K562 (cell line): ENCODE results near the gene LAMA2. TPM values are rescaled to one million over a fixed set of nuclear protein-coding genes. Genes with fewer than 3 reads are reported as not detected.

ENCODE experiments used
- ATAC-seq: fragments of 200-7000 bp; cut with Tn5 transposase; 3 replicates; pipeline ENCODE4 v1.9.1; 2020; ENCODE audit warnings: moderate library complexity
- BruUV-seq: library from RNA; stranded (reverse); fragments of 400-500 nt; replicated peaks from 2 replicates; lab custom pipeline; 2021; lab: Mats Ljungman, UMichigan
- CTCF ChIA-PET: fragments of 300-600 bp; formaldehyde crosslinking; extraction: SDS; loops from one replicate; lab custom pipeline; 2021; ENCODE audit warnings: low intra/inter-chr PET ratio; lab: Yijun Ruan, JAX
- POLR2A ChIA-PET: fragments of 300-600, 350-650 bp; sonication (Branson Sonifier 250); formaldehyde crosslinking; extraction: SDS; loops from one replicate; lab custom pipeline; 2021; ENCODE audit warnings: antibody characterized with exemption, inconsistent platforms; lab: Yijun Ruan, JAX
- DNase-seq, 4 experiments: peaks; one replicate each; pipeline versions ENCODE4 v3.0.0 to v3.0.0-alpha.2; 2011 to 2018; ENCODE audit warnings: low spot score in 3 of 4, mixed read lengths in 3 of 4; ENCODE audit errors: extremely low read depth in 1 of 4
- FAIRE-seq: peaks from 2 replicates; lab custom pipeline; 2011; peaks lifted over from hg19 to GRCh38; lab: Jason Lieb, UNC
- H2AFZ ChIP-seq: 2 replicates; pipeline ENCODE4 v1.6.0; 2011; ENCODE audit warnings: low read depth, low read length, control low read depth, inconsistent platforms
- H3K27ac ChIP-seq: fragments of 200-600 bp; 3 replicates; pipeline ENCODE4 v1.8.0; 2011; ENCODE audit warnings: low read depth, mild to moderate bottlenecking, control low read depth, inconsistent platforms, low read length, moderate library complexity, mixed read lengths; ENCODE audit errors: extremely low read depth
- H3K27me3 ChIP-seq, 2 experiments: fragments of 300-600 bp in 1 of 2; 2 replicates in 1 of 2; 3 replicates in 1 of 2; pipeline versions ENCODE4 v1.6.0 to v1.8.0; 2011; ENCODE audit warnings: inconsistent platforms in 2 of 2, low read length in 2 of 2, mild to moderate bottlenecking in 1 of 2, mixed read lengths in 1 of 2, moderate library complexity in 1 of 2; ENCODE audit not compliant: control insufficient read depth in 2 of 2, insufficient read depth in 2 of 2
- H3K36me3 ChIP-seq: fragments of 300-600 bp; 3 replicates; pipeline ENCODE4 v1.8.0; 2011; ENCODE audit warnings: mild to moderate bottlenecking, low read length, inconsistent platforms; ENCODE audit not compliant: control insufficient read depth, insufficient read depth
- H3K4me1 ChIP-seq, 2 experiments: fragments of 200-600 bp in 1 of 2; replicated peaks in 1 of 2; 2 replicates in 1 of 2; 3 replicates in 1 of 2; pipeline versions ENCODE4 v1.5.1 to v1.8.0; 2011; ENCODE audit warnings: inconsistent platforms in 2 of 2, low read length in 2 of 2, mild to moderate bottlenecking in 1 of 2, mixed read lengths in 1 of 2, moderate library complexity in 1 of 2; ENCODE audit not compliant: control insufficient read depth in 2 of 2, insufficient read depth in 2 of 2
- H3K4me2 ChIP-seq: 2 replicates; pipeline ENCODE4 v1.6.1; 2011; ENCODE audit warnings: low read length, control low read depth, inconsistent platforms, mixed read lengths; ENCODE audit not compliant: insufficient read depth
- H3K4me3 ChIP-seq: fragments of 200-600 bp; sonication (generic), shearing (Covaris generic); 2 replicates; pipeline ENCODE4 v1.5.1; 2016; ENCODE audit warnings: control low read depth, inconsistent platforms
- H3K79me2 ChIP-seq: fragments of 200-600 bp; 3 replicates; pipeline ENCODE4 v1.8.0; 2011; ENCODE audit warnings: low read length, inconsistent platforms; ENCODE audit not compliant: control insufficient read depth, insufficient read depth
- H3K9ac ChIP-seq, 2 experiments: 2 replicates each; pipeline versions ENCODE4 v1.6.0 to v1.6.1; 2011; ENCODE audit warnings: low read depth in 2 of 2, low read length in 2 of 2, control low read depth in 1 of 2, inconsistent platforms in 1 of 2, mild to moderate bottlenecking in 1 of 2, mixed read lengths in 1 of 2; ENCODE audit not compliant: insufficient read depth in 1 of 2
- H3K9me1 ChIP-seq: one replicate; pipeline ENCODE4 v1.6.0; 2011; ENCODE audit warnings: inconsistent platforms, mild to moderate bottlenecking, low read length, moderate library complexity; ENCODE audit not compliant: control insufficient read depth, insufficient read depth
- H3K9me3 ChIP-seq: replicated peaks from 2 replicates; pipeline ENCODE4 v1.5.1; 2011; ENCODE audit warnings: low read depth, low read length, inconsistent platforms; ENCODE audit not compliant: control insufficient read depth, insufficient read depth
- H4K20me1 ChIP-seq: replicated peaks from 2 replicates; pipeline ENCODE4 v1.6.1; 2011; ENCODE audit warnings: low read length, inconsistent platforms, mixed read lengths; ENCODE audit not compliant: control insufficient read depth, insufficient read depth
- BDP1 ChIP-seq: IDR thresholded peaks from 3 replicates; pipeline ENCODE4 v1.6.1; 2011; ENCODE audit not compliant: insufficient read length, insufficient read depth
- CBX2 ChIP-seq: fragments of 200-600 bp; sonication (generic); IDR thresholded peaks from one replicate; pipeline ENCODE4 v1.6.1; 2012; ENCODE audit warnings: mild to moderate bottlenecking, low read length, inconsistent platforms; ENCODE audit not compliant: insufficient read depth, poor library complexity, severe bottlenecking
- KLF10 ChIP-seq: fragments of 250-450 bp; sonication (Bioruptor Pico); IDR thresholded peaks from 2 replicates; pipeline ENCODE4 v1.6.1; 2021; ENCODE audit warnings: matching md5 sums
- NCOA2 ChIP-seq, 2 experiments: fragments of 450-650 bp; IDR thresholded peaks; 2 replicates each; pipeline ENCODE4 v1.6.1; 2018; ENCODE audit warnings: mild to moderate bottlenecking in 2 of 2, moderate library complexity in 1 of 2; ENCODE audit not compliant: partially characterized antibody in 2 of 2
- SNIP1 ChIP-seq: fragments of 450-650 bp; IDR thresholded peaks from 2 replicates; pipeline ENCODE4 v1.7.1; 2017; ENCODE audit warnings: low read depth, mild to moderate bottlenecking
- ZBTB17 ChIP-seq: fragments of 450-650 bp; formaldehyde crosslinking; IDR thresholded peaks from 2 replicates; pipeline ENCODE4 v1.4.0; 2020; ENCODE audit warnings: mild to moderate bottlenecking
- ZKSCAN3 ChIP-seq: fragments of 250-450 bp; sonication (Bioruptor Pico); IDR thresholded peaks from 2 replicates; pipeline ENCODE4 v1.4.0; 2020
- ZNF347 ChIP-seq: fragments of 450-650 bp; formaldehyde crosslinking; IDR thresholded peaks from 2 replicates; pipeline ENCODE4 v1.4.0; 2020; ENCODE audit warnings: low read depth, mild to moderate bottlenecking, moderate library complexity
- WGBS: fragments of 100-300 bp; shearing (Covaris generic); methylation state at CpG from one replicate; pipeline ENCODE4 v1.1.6; 2016; ENCODE audit warnings: low coverage, mixed read lengths; ENCODE audit not compliant: insufficient coverage; ENCODE audit errors: missing lambda C conversion rate; 5-methylcytosine and 5-hydroxymethylcytosine counted together
- in situ Hi-C: fragments of 300-500 bp; cut with MboI; formaldehyde crosslinking; loops from 4 replicates; pipeline ENCODE4 v1.15.0; 2018; ENCODE audit warnings: inconsistent platforms, mixed read lengths
- intact Hi-C: fragments of 100-400 bp; cut with micrococcal nuclease; formaldehyde crosslinking; loops from 2 replicates; pipeline ENCODE4 v1.14.2; 2022
- polyA plus RNA-seq, 8 experiments: library from polyadenylated mRNA; depleted of rRNA in 4 of 8; stranded (reverse) in 5 of 8; unstranded in 3 of 8; fragments of >200 nt; fragmentation: Nextera tagmentation in 2 of 8; fragmentation: Illumina TruSeq in 1 of 8; extraction: Ambion mirVana in 2 of 8; extraction: Trizol in 1 of 8; gene quantifications; 2 replicates each; pipeline versions ENCODE4 v1.2.1 to v1.2.3, GENCODE V29; 2011 to 2014; ENCODE audit warnings: inconsistent platforms in 1 of 8, missing spikeins in 1 of 8
- total RNA-seq, 7 experiments: library from RNA; depleted of rRNA in 6 of 7; stranded (reverse); fragments of >200 nt in 6 of 7; fragmentation: Illumina TruSeq in 2 of 7; extraction: Trizol in 2 of 7; gene quantifications; 2 replicates each; pipeline versions ENCODE4 v1.2.1 to v1.2.3, GENCODE V29; 2011 to 2021; ENCODE audit warnings: low replicate concordance in 1 of 7
- TF ChIP-seq, protein P1 (sequence below): fragments of 150-350 bp; conservative IDR thresholded peaks from 2 replicates; pipeline ENCODE4 v1.6.1; 2014; ENCODE audit warnings: low read length
- TF ChIP-seq, protein P2 (sequence below): fragments of 450-650 bp; formaldehyde crosslinking; conservative IDR thresholded peaks from 2 replicates; pipeline ENCODE4 v1.4.0; 2022; ENCODE audit warnings: mild to moderate bottlenecking, missing genetic modification characterization
- TF ChIP-seq, protein P3 (sequence below): fragments of 250-450 bp; sonication (Bioruptor Pico); IDR thresholded peaks from 2 replicates; pipeline ENCODE4 v1.8.0; 2021; ENCODE audit warnings: mild to moderate bottlenecking, moderate library complexity
- TF ChIP-seq, protein P4 (sequence below): IDR thresholded peaks from 3 replicates; pipeline ENCODE4 v1.6.1; 2011; ENCODE audit warnings: borderline replicate concordance, mild to moderate bottlenecking, moderate library complexity; ENCODE audit not compliant: insufficient read length; ENCODE audit errors: extremely low read depth

LAMA2 gene
- total and polyA plus RNA-seq, 9 of the 15 experiments (the other 6 are each of a cell fraction or from before 2014, with no cell fraction given) = 0.04 to 1.5 (median 0.36) TPM

DNA sequence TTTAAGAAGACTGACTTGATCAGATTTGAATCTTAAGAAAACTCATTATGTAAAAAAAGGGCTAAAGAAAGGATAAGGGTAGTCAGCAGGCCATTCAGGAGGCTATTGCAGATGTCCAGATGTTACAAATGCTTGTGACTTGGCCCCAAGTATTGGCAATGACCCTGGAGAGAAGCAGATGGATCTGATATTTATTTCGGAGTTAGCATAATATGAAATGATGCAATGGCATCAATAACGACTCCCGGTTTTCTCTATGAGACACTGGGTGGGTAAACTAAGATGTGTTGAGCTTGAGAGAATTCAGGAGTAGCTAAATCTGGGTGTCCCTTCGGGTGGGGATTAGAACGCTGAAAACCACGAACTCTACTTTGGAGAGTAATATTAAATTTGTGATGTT lies 149.7 kb downstream of the LAMA2 start (continued):
- TF ChIP-seq, protein P1, sequence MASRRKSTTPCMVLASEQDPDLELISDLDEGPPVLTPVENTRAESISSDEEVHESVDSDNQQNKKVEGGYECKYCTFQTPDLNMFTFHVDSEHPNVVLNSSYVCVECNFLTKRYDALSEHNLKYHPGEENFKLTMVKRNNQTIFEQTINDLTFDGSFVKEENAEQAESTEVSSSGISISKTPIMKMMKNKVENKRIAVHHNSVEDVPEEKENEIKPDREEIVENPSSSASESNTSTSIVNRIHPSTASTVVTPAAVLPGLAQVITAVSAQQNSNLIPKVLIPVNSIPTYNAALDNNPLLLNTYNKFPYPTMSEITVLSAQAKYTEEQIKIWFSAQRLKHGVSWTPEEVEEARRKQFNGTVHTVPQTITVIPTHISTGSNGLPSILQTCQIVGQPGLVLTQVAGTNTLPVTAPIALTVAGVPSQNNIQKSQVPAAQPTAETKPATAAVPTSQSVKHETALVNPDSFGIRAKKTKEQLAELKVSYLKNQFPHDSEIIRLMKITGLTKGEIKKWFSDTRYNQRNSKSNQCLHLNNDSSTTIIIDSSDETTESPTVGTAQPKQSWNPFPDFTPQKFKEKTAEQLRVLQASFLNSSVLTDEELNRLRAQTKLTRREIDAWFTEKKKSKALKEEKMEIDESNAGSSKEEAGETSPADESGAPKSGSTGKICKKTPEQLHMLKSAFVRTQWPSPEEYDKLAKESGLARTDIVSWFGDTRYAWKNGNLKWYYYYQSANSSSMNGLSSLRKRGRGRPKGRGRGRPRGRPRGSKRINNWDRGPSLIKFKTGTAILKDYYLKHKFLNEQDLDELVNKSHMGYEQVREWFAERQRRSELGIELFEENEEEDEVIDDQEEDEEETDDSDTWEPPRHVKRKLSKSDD = no peak
- TF ChIP-seq SNIP1 = no peak
- TF ChIP-seq, protein P2, sequence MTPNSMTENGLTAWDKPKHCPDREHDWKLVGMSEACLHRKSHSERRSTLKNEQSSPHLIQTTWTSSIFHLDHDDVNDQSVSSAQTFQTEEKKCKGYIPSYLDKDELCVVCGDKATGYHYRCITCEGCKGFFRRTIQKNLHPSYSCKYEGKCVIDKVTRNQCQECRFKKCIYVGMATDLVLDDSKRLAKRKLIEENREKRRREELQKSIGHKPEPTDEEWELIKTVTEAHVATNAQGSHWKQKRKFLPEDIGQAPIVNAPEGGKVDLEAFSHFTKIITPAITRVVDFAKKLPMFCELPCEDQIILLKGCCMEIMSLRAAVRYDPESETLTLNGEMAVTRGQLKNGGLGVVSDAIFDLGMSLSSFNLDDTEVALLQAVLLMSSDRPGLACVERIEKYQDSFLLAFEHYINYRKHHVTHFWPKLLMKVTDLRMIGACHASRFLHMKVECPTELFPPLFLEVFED = no peak
- TF ChIP-seq, protein P3, sequence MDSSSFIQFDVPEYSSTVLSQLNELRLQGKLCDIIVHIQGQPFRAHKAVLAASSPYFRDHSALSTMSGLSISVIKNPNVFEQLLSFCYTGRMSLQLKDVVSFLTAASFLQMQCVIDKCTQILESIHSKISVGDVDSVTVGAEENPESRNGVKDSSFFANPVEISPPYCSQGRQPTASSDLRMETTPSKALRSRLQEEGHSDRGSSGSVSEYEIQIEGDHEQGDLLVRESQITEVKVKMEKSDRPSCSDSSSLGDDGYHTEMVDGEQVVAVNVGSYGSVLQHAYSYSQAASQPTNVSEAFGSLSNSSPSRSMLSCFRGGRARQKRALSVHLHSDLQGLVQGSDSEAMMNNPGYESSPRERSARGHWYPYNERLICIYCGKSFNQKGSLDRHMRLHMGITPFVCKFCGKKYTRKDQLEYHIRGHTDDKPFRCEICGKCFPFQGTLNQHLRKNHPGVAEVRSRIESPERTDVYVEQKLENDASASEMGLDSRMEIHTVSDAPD (CRISPR knock-in tag) = no peak

DNA sequence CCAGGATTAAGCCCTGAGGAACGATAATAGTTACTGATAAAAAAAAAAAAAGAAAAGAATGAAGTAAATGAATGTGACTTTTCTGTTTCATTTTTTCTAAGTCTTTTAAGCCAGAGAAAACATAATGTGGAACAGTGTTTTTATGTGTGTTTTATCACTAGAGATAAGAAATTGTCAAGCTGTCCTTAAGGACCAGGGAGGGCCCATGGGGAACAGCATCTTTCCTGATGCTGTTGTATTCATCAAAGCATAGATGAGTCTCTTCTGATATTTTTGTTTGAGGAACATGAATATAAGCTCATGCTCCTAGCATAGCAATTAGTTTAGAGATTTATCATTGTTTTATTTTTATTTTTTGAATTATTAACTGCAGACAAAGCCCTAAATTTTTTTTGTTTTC lies 150.2 kb downstream of the LAMA2 start:
- in situ Hi-C loops (no loop called here), intact Hi-C loops (no loop called here)
- no peaks in the 10 kb centered on the region for H3K79me2 ChIP-seq
- no peak overlapping the region for H3K27ac ChIP-seq
- no peaks in the 10 kb centered on the region for H3K4me1 ChIP-seq
- no peak overlapping the region for H3K9ac ChIP-seq
- no peaks in the 10 kb centered on the region for H3K27me3 ChIP-seq
- CTCF ChIA-PET = no interaction called here
- H4K20me1 ChIP-seq = no peaks in the 10 kb centered on the region
- H2AFZ ChIP-seq = no peak overlapping the region
- FAIRE-seq (no peak), DNase-seq (no peak), ATAC-seq (no peak)
- POLR2A ChIA-PET = interaction anchor here (0.7 kb wide), 1 partner anchor 130 kb away, joined by 3 read pairs; no protein-coding TSS in a partner anchor
- WGBS = 0% methylated on average over 1 of the region's 1 CpG
- H3K4me3 ChIP-seq = no peak overlapping the region
- no peaks in the 10 kb centered on the region for H3K9me3 ChIP-seq
- no peaks in the 10 kb centered on the region for H3K9me1 ChIP-seq
- no peaks in the 10 kb centered on the region for H3K36me3 ChIP-seq
- H3K4me2 ChIP-seq = no peak overlapping the region
- no TSS peak for BruUV-seq
- no peak for TF ChIP-seq NCOA2 (IDR thresholded peaks at IDR 0.05; ENCODE audit: partially characterized antibody in 2 of 2)
- TF ChIP-seq ZKSCAN3 (CRISPR knock-in tag) = no peak
- no peak for TF ChIP-seq BDP1
- no peak for TF ChIP-seq KLF10 (CRISPR knock-in tag)
- no peak for TF ChIP-seq ZNF347
- TF ChIP-seq, protein P4, sequence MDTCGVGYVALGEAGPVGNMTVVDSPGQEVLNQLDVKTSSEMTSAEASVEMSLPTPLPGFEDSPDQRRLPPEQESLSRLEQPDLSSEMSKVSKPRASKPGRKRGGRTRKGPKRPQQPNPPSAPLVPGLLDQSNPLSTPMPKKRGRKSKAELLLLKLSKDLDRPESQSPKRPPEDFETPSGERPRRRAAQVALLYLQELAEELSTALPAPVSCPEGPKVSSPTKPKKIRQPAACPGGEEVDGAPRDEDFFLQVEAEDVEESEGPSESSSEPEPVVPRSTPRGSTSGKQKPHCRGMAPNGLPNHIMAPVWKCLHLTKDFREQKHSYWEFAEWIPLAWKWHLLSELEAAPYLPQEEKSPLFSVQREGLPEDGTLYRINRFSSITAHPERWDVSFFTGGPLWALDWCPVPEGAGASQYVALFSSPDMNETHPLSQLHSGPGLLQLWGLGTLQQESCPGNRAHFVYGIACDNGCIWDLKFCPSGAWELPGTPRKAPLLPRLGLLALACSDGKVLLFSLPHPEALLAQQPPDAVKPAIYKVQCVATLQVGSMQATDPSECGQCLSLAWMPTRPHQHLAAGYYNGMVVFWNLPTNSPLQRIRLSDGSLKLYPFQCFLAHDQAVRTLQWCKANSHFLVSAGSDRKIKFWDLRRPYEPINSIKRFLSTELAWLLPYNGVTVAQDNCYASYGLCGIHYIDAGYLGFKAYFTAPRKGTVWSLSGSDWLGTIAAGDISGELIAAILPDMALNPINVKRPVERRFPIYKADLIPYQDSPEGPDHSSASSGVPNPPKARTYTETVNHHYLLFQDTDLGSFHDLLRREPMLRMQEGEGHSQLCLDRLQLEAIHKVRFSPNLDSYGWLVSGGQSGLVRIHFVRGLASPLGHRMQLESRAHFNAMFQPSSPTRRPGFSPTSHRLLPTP = no peak
- no peak for TF ChIP-seq ZBTB17 (CRISPR knock-in tag)
- no peak for TF ChIP-seq CBX2
